GM12874 (cell line): ENCODE results near the gene IL6.

Experiments used
- TF ChIP-seq, protein P1 (sequence below): IDR thresholded peaks from 2 replicates; pipeline ENCODE4 v1.5.1; 2011; ENCODE audit warnings: low read depth, mild to moderate bottlenecking, control low read depth, low read length, moderate library complexity; ENCODE audit not compliant: insufficient read depth

IL6 gene

DNA sequence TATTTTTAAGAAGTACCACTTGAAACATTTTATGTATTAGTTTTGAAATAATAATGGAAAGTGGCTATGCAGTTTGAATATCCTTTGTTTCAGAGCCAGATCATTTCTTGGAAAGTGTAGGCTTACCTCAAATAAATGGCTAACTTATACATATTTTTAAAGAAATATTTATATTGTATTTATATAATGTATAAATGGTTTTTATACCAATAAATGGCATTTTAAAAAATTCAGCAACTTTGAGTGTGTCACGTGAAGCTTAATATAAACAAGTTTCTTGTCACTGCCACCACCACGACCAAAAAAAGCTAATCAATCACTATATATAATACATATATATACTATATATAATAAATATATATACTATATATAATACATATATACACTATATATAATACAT lies 4.8 kb downstream of the IL6 start:
- TF ChIP-seq, protein P1, sequence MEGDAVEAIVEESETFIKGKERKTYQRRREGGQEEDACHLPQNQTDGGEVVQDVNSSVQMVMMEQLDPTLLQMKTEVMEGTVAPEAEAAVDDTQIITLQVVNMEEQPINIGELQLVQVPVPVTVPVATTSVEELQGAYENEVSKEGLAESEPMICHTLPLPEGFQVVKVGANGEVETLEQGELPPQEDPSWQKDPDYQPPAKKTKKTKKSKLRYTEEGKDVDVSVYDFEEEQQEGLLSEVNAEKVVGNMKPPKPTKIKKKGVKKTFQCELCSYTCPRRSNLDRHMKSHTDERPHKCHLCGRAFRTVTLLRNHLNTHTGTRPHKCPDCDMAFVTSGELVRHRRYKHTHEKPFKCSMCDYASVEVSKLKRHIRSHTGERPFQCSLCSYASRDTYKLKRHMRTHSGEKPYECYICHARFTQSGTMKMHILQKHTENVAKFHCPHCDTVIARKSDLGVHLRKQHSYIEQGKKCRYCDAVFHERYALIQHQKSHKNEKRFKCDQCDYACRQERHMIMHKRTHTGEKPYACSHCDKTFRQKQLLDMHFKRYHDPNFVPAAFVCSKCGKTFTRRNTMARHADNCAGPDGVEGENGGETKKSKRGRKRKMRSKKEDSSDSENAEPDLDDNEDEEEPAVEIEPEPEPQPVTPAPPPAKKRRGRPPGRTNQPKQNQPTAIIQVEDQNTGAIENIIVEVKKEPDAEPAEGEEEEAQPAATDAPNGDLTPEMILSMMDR, result no peak

DNA sequence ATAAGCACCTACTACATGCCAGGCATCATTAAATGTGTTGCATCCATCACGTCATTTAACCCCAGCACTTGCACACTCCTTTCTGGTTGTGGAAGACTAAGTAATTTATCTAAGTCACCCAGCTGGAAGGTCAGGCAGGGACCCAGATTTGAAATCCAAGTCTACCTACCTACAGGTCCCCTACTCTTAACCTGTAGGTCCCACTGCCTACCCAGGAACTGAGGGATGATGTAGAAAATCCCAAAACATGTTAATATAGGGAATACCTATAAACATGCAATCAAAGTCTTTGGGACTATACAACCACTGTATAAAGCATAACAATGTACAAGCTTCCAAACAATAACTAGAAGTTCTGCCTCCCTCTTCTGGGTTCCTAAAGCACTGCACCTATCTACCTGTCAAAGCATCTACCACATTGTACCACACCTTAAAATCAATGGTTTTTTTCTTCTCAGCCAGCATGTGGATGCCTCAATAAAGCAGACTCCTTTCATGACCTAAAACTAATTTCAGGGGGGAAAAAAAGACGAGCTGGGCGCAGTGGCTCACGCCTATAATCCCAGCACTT lies 5.6 kb downstream of the IL6 start:
- TF ChIP-seq, protein P1, result peak; percentile 23; the same call in 1 of the 2 replicates

DNA sequence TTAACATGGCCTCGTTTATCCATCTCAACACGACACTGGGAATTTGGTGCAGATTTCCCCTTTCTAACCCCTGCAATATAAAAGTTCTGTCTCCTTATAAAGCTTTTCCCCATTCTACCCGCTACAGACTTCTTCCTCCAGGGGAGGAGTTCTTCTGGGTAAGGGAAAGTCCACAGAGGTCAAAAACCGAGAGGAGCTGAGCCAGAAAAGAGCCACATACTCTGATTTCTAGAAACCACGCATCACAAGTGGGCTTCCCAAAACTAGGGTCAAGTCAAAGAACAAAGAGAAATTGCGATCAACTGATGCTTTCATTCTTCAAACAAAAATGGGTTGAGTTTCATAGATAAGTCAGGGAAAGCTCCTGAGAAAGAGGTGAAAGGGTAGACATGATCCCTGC lies 6.8 kb downstream of the IL6 start:
- TF ChIP-seq, protein P1, result no peak

DNA sequence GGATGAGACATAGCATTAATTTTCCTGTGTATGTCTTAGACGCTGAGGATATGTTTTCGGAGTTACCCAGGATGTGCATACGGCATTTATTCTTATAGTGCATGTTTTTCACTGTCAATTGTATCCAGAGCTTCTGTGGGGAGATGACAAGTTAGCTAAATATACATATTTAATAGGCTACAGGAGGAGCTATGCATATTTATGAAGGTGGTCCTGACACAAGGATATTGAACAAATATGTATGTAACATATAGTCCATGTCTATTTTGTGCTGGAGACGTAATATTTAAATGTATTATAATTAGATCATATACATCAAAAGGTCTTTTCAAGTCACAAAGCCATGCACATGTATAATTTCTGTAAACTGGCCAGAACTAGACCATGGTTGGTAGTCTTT lies 16.0 kb downstream of the IL6 start:
- TF ChIP-seq, protein P1, result no peak

DNA sequence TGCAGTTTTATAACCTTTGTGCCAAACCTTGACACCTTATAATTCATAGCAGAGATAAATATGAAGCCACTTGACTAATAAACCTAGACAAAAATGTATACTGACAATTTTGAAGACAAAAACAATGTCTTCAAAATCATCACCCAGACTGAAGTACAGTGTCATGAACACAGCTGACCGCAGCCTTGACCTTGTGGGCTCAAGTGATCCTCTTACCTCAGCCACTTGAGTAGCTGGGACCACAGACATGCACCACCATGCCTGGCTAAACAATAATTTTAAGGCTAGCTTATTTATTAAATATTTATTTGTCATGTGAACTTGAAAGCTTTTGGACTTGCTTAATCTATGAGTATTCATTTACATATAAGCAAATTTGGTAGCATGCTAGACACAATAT lies 24.3 kb downstream of the IL6 start:
- TF ChIP-seq, protein P1, result no peak

DNA sequence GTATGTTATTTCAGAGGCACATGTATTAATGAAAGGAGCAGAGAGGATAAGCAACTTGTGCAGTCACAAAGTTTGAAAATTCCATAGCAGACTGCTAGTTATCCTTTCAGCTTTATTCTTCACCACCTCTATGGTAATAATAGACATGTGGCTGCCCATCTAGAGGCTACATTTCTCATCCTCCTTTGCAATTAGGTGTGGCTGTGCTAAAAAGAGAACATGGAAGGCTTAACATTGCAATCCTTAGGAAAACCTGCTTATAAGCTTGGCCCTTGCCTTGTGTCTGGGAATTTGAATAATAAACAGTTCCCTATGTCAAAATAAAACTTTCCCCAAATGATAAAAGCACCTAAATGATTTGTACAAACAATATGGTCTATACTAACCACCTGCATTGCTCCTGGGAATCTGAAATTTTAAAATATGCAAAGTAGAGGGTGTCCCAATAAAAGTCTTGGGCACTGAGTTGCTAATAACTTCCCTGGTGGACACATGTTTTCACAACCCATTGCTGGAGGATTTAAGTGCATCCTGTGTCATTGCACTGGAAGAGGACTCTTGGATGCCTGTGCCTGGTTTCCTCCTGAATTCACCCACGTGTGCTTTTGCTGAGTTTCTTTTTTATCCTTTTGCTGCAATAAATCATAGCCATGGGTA lies 30.5 kb downstream of the IL6 start:
- TF ChIP-seq, protein P1, result no peak

DNA sequence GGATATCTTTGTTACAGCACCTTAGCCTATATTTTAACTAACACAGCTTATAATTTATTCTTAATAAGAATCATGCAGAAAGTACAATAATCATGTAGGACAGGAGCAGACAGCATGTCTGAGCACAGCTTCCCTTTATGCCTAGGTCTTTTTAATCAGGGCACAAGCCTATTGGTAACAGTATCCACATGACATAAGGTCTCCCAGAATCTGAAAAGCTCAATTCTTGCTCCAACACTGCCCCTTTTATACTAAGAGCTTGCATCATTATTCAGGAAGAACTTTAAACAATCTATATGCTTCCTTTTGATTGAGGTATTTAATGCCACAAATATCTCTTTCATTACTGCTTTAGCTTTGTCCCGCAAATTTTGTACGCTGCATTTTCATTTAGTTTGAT lies 31.6 kb downstream of the IL6 start:
- TF ChIP-seq, protein P1, result no peak
